NCI-H1105 treated with DMSO at 0.1 percent for 48 hours (cell line): ENCODE results near the gene RSF1.

Experiments used
- DNase-seq: peaks from one replicate; lab custom pipeline; 2025; lab: John Stamatoyannopoulos, UW

The RSF1 gene

DNA sequence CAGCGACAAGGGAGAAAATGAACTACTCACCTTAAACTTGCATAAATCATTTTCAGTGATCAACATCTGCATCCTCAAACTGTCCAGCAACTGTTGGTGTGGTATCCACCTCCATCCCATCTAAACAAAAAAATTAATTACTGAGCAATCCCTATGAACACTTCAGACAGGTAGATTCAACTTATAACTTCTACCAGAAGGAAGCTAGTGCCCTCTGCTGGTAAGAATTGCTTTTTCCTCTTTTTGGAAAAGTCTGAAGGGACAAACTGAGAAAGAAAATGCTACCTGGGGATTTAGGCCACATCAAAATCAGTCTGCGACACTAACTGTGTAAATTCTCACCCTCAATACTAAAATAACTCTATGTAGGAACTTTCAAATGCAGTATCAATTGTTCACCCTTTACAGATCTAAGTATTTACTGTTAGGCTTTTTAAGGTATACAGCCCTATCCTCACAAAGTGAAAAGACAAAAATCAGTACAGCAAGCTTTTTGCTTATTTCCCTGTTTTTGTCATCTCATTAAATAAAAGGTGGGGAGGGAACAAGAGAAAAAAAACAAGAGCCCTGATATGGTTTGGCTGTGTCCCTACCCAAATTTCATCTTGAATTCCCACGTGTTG is 200.8 kb downstream of the RSF1 start:
- DNase-seq, result peak; percentile 58

DNA sequence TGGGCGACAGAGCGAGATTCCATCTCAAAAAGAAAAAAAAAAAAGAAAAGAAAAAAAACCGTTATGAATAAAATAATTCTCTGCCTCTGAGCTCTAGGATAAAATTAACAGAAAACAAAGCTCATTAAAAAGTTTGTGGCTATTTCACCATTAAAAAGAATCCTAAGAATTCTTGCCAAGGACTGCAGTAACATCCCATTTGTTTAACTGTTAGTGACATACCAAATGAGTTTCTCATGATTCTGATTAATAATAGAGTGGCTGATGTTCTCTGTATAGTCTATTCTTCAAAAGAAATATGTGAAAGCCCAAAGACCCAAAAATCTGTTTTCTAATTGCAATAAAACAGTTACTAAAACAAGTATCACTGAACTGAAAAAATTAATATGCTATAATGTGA is 202.6 kb downstream of the RSF1 start:
- DNase-seq, result no peak

DNA sequence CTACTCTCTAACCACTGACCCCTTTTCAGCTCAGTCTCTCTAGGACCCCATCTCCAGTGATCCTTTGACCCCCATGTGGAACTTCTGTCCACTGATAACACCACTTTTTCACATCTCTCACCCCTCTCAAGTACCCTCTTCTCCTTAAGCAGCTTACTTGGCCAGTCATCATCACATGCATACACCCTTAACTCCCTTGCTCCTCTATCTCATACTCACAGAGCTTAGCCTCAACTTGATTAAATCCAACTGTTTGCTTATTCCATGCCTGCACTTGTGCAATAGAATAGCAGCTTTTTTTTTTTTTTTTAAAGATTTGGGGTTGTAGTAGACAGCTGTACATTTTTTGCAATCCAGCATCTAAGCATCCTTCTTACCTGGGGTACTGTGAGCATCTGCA is 208.6 kb downstream of the RSF1 start:
- DNase-seq, result no peak
